Retinal pigment epithelial cell (primary cell): ENCODE data around the gene SAXO1.

Experiments used
- DNase-seq: peaks from one replicate; pipeline ENCODE4 v3.0.0-alpha.2; 2010; ENCODE audit warnings: low read depth
- H3K4me3 ChIP-seq: 2 replicates; pipeline ENCODE4 v1.5.1; 2011; ENCODE audit warnings: mild to moderate bottlenecking, low read length, control low read depth, moderate library complexity
- CTCF ChIP-seq: conservative IDR thresholded peaks from 2 replicates; pipeline ENCODE4 v1.5.1; 2011; ENCODE audit warnings: low read depth, low read length, control low read depth, inconsistent platforms

SAXO1 gene

GRCh38 chr9:18979367-18979766 lies 53.6 kb downstream of the SAXO1 start:
- no peak for DNase-seq
- no peak for TF ChIP-seq CTCF
- H3K4me3 ChIP-seq: no peak overlapping the region

GRCh38 chr9:18978188-18978587 lies 54.8 kb downstream of the SAXO1 start:
- DNase-seq: no peak
- no peak for TF ChIP-seq CTCF
- H3K4me3 ChIP-seq: no peak overlapping the region

- no peak for TF ChIP-seq CTCF
- no peak for DNase-seq
- no peak overlapping the region for H3K4me3 ChIP-seq
Observed at GRCh38 chr9:18976709-18977531, 56.1 kb downstream of the SAXO1 start.

- no peak overlapping the region for H3K4me3 ChIP-seq
- no peak for DNase-seq
- no peak for TF ChIP-seq CTCF
Observed at GRCh38 chr9:18976221-18976708, 56.7 kb downstream of the SAXO1 start.

GRCh38 chr9:18973348-18973747 lies 59.7 kb downstream of the SAXO1 start:
- no peak for TF ChIP-seq CTCF
- H3K4me3 ChIP-seq: no peak overlapping the region
- DNase-seq: no peak

- H3K4me3 ChIP-seq: no peak overlapping the region
- DNase-seq: no peak
- TF ChIP-seq CTCF: no peak
Observed at GRCh38 chr9:18972675-18973074, 60.3 kb downstream of the SAXO1 start.

GRCh38 chr9:18971909-18972308 lies 61.1 kb downstream of the SAXO1 start:
- TF ChIP-seq CTCF: no peak
- no peak overlapping the region for H3K4me3 ChIP-seq
- no peak for DNase-seq
